H54 (cell line): ENCODE data around the gene TPRA1.

Experiments used
- DNase-seq: peaks from one replicate; pipeline ENCODE4 v3.0.0; 2011; ENCODE audit warnings: low spot score, mixed read lengths; ENCODE audit not compliant: insufficient read length
- FAIRE-seq: peaks from 3 replicates; lab custom pipeline; 2011; peaks lifted over from hg19 to GRCh38; lab: Jason Lieb, UNC
- POLR2A ChIP-seq: IDR thresholded peaks from 2 replicates; pipeline ENCODE4 v1.6.1; 2011; ENCODE audit warnings: low read depth, mild to moderate bottlenecking, low read length

The TPRA1 gene

DNA sequence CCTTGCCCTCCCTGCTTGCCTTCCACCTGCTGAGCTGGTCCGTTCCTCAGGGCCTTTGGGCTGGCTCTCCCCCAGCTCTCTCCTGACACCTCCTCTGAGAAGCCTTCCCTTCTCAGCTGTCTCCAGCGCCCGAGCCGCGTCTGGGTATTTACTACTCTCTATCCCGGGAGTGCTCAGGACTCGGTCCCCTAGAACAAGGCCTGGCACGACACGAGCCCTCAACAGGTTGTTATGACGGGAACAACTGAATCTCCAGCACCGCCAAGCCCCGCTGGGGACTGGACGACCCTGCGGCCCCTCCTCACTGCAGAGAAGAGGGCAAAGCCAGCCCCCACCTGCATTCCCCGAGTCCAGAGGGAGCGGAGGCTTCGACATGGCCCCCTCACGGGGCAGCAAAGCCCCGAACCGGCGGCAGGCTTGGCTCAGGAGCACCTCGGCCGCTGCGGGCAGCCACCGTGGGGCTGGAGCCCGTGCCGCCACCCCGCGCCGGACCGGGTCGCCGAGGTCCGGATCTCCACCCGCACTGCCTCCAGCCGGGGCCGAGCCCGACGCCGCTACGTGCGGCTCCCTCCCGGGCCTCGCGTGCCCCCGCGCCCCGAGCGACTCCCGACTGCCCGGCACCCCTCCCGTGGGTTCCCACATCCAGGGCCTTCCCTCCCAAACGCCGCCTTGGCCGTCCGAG, 792 bp downstream of the TPRA1 start:
- FAIRE-seq, result no peak
- DNase-seq, result no peak
- TF ChIP-seq POLR2A, result no peak

DNA sequence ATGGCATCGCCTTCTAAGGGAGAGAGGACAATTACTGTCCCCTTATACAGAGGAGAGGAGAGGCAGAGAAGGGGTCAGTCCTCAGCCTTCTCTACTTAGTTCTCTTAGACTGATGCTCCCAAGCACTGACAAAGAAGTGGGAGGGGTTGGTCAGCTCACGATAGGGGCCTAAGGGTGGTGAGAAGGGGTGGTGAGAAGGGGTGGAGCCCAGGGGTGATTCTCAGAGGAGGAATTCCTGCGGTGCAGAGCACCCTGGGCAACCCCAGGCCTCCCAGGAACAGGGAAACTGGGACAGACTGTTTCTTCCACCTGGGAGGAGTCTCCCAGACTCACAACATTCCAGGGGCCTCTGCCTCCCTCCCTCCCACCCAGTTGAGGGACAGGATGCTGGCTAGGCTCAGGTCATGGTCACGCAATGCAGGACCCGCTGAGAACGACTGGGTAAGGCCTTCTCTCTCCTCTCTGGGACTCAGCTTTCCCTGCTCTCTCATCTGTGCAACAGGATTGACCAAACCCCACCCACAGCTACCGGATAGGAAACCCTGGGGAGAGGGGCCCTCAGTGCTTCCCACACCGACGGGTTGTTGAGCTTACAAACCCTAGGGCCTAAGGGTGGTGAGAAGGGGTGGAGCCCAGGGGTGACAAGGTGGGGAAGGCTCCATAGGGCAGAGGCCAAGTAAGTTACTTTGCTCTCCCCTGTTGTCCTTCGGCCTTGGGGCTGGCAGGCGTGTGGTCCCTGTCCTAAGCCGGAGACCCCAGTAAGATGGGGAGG, 1.5 kb downstream of the TPRA1 start:
- no peak for TF ChIP-seq POLR2A
- DNase-seq (peak; percentile 56), FAIRE-seq (no peak)

DNA sequence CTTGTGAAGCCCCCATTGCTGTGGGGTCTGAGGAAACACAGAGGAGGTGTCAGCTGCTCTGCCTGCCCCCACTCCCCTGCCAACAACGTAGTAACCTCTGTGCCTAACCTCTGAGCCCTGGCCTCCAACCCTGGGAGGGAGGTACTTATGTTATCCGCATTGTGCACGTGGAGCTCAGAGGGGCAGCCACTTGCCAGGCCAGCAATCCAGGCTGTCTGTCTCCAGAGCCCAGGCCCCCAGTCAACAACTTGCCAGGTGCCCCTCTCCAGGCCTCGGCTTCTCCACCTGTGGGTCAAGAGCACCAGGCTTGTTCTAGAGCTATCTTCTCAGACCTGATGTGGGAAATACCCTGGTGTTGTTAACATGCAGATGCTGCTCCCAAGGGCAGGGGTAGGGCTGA, 2.7 kb downstream of the TPRA1 start:
- DNase-seq (no peak), FAIRE-seq (no peak)
- TF ChIP-seq POLR2A, result no peak

DNA sequence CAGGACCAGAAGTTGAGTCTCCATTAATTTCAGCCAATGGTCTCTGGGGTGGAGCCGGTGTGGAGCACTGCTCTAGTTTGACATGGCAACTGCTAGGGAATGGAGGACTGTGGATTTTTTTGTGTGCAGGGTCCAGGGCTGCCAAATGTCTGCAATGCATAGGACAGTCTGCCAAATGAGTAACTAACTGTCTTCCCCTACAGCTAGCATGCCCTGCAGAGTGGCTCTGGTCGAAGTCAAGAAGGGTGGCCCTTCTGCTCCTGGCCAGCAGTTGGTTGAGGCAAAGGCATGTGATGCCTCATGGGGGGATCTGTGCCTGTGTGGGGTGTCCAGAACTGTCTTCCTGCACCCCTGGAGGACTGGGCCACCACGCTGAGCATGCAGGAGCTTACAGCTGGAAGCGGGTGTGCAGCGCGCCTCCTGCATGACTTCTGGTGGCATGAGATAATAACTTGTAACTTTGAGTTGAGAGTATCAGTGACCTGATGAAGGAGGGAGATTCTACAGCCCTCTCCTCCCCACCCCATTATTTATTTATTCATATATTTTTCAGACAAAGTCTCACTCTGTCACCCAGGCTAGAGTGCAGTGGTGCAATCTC, 4.6 kb downstream of the TPRA1 start:
- FAIRE-seq (no peak), DNase-seq (no peak)
- TF ChIP-seq POLR2A, result no peak

- DNase-seq (no peak), FAIRE-seq (no peak)
- no peak for TF ChIP-seq POLR2A
These were observed 5.2 kb downstream of the TPRA1 start for GRCh38 chr3:127585163-127585812.

GRCh38 chr3:127584734-127585133, 5.8 kb downstream of the TPRA1 start:
- no peak for FAIRE-seq
- DNase-seq, result no peak
- TF ChIP-seq POLR2A, result no peak

- FAIRE-seq (no peak), DNase-seq (no peak)
- TF ChIP-seq POLR2A, result no peak
These were observed 10.0 kb downstream of the TPRA1 start for GRCh38 chr3:127580327-127581060.

DNA sequence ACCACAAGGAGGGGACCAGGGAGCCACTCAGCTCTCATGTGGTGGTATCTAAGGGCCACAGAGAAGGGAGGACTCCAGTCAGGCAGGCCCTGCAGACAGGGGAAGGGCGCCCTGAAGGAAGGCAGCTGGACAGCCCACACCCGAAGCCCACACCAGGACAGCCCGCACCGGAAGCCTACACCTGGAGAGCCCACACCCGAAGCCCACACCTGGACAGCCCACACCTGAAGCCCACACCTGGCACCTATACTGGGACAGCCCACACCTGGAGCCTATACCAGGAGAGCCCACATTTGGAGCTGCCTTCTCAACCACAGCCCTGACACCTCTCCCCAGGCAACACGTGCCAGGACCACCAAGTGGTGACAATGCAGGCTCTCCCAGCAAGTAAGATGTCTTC, 11.7 kb downstream of the TPRA1 start:
- no peak for DNase-seq
- no peak for FAIRE-seq
- TF ChIP-seq POLR2A, result no peak

DNA sequence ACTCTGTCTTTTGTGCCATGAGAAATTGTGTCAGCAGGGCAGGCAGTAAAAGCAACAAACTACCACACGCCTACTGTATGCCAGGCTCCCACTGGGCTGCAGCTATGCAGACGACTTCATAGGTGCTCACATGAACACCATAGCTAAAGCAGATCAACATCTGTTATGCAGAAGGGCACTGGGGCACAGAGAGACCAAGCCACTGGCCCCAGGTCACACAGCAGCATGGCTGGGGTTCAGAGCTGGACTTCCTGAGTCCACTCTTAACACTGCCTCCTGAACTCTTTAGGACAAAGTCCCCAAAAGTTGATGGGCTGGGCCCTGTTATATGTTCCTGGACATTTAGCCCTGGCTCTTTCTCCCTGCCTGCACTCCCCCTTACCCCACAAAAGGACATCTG, 12.4 kb downstream of the TPRA1 start:
- TF ChIP-seq POLR2A, result no peak
- no peak for DNase-seq
- FAIRE-seq, result no peak

GRCh38 chr3:127577448-127577847, 13.1 kb downstream of the TPRA1 start:
- DNase-seq (no peak), FAIRE-seq (no peak)
- no peak for TF ChIP-seq POLR2A

- FAIRE-seq (peak; percentile 20), DNase-seq (peak; percentile 91)
- no peak for TF ChIP-seq POLR2A
These were observed 15.4 kb downstream of the TPRA1 start for GRCh38 chr3:127574880-127575878.

GRCh38 chr3:127573912-127574311, 16.6 kb downstream of the TPRA1 start:
- FAIRE-seq (no peak), DNase-seq (no peak)
- TF ChIP-seq POLR2A, result no peak

DNA sequence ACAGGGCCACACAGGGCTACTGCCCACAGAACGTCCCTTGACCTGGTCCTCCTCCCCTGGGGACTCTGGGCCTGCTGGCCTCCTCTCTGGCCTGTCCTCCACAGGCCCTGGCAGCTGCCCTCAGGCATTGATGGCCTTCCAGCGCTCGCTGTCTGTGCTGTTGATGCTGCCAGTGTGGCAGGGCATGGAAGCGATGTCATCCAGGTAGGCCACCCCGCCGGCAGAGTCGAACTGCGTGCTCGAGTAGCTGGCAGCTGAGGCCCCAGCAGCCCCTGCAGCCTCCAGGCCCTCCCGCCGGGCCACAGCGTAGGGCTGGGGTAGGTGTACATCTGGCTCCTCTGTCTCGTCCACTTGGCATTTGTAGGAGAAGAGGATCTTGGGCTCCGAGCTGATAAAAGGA, 17.1 kb downstream of the TPRA1 start:
- DNase-seq, result no peak
- no peak for TF ChIP-seq POLR2A
- no peak for FAIRE-seq
